ENCODE data around the gene ADTRP.

DNA sequence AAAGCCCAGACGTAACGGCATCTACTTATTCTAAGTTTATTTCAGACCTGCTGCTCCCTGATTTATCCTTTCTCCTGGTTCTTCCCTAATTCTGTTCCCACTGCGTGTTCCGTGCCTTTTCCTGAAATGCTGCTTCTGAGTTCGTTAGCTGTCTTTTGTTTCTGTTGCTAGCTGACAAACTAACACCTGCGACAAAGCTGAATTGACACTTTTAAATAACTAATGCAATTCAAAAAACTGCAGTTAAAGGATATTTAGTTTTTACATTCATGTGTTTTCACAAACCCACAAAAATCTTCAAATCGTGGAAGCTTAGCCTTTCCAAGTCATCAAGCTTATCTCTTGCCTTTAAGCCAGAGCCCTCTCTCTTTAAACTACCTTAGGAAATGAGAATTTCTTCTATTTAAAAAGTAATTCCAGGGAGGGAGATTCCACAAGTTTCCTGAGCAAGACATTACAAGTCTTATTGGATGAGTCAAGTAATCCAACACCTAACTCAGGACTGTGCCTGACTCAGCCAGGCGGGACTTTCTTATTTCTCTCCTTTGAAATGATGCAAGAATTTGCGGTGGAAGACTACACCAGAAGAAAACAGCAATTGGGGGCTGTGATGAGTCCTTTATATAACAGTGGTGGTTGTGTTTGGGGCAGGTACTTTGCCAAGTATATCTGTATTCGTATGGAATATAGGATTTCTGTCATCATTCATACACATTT, 6.3 kb downstream of the ADTRP start:
- TF ChIP-seq, protein P1, sequence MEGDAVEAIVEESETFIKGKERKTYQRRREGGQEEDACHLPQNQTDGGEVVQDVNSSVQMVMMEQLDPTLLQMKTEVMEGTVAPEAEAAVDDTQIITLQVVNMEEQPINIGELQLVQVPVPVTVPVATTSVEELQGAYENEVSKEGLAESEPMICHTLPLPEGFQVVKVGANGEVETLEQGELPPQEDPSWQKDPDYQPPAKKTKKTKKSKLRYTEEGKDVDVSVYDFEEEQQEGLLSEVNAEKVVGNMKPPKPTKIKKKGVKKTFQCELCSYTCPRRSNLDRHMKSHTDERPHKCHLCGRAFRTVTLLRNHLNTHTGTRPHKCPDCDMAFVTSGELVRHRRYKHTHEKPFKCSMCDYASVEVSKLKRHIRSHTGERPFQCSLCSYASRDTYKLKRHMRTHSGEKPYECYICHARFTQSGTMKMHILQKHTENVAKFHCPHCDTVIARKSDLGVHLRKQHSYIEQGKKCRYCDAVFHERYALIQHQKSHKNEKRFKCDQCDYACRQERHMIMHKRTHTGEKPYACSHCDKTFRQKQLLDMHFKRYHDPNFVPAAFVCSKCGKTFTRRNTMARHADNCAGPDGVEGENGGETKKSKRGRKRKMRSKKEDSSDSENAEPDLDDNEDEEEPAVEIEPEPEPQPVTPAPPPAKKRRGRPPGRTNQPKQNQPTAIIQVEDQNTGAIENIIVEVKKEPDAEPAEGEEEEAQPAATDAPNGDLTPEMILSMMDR (IDR thresholded peaks at IDR 0.05 in 8 of 11, conservative IDR thresholded peaks at IDR 0.05 in 3 of 11), result no peak
- TF ChIP-seq POLR2AphosphoS5 (IDR thresholded peaks at IDR 0.05), result no peak
